GM19468 (cell line): ENCODE measurements around the gene PTPN6.

Experiments used
- ATAC-seq: cut with Tn5 transposase; IDR thresholded peaks from one replicate; pipeline ENCODE4 v1.9.1; 2021; ENCODE audit warnings: mild to moderate bottlenecking, moderate library complexity, moderate number of reproducible peaks; ENCODE audit not compliant: unreplicated experiment; ENCODE audit errors: extremely low read depth

The PTPN6 gene

GRCh38 chr12:6921996-6922946 lies 28.9 kb upstream of the PTPN6 start:
- ATAC-seq: no peak

- no peak for ATAC-seq
These were observed 28.0 kb upstream of the PTPN6 start for GRCh38 chr12:6923003-6923732.

- no peak for ATAC-seq
These were observed 27.3 kb upstream of the PTPN6 start for GRCh38 chr12:6923851-6924250.

- no peak for ATAC-seq
These were observed 26.0 kb upstream of the PTPN6 start for GRCh38 chr12:6925239-6925539.

- ATAC-seq: no peak
These were observed 25.4 kb upstream of the PTPN6 start for GRCh38 chr12:6925540-6926279.

- ATAC-seq: no peak
These were observed 23.7 kb upstream of the PTPN6 start, which contains the start of gene ATN1 for GRCh38 chr12:6927379-6928021. ATN1 (plus strand) TSS chr12:6927959; CDS start chr12:6934002, 6,043 bp downstream.

- ATAC-seq: no peak
These were observed 23.0 kb upstream of the PTPN6 start for GRCh38 chr12:6928022-6928702.

- no peak for ATAC-seq
These were observed 22.3 kb upstream of the PTPN6 start for GRCh38 chr12:6928703-6929407.

- no peak for ATAC-seq
These were observed 21.4 kb upstream of the PTPN6 start for GRCh38 chr12:6929466-6930452.

GRCh38 chr12:6932766-6933165 lies 18.4 kb upstream of the PTPN6 start:
- no peak for ATAC-seq

GRCh38 chr12:6934110-6934509 lies 17.0 kb upstream of the PTPN6 start:
- no peak for ATAC-seq

- ATAC-seq: no peak
These were observed 15.6 kb upstream of the PTPN6 start for GRCh38 chr12:6935371-6936193.

GRCh38 chr12:6936194-6936635 lies 14.9 kb upstream of the PTPN6 start:
- ATAC-seq: no peak

GRCh38 chr12:6936636-6937480 lies 14.3 kb upstream of the PTPN6 start:
- no peak for ATAC-seq

GRCh38 chr12:6937481-6938352 lies 13.4 kb upstream of the PTPN6 start:
- peak; percentile 88 for ATAC-seq
